H9 (cell line): Measurements from ENCODE around the gene KLHL7. TPM values are rescaled to one million over a fixed set of nuclear protein-coding genes. Genes with fewer than 3 reads are reported as not detected.

ENCODE experiments used
- DNase-seq: peaks from one replicate; pipeline ENCODE4 v3.0.0-alpha.2; 2017
- H2AFZ ChIP-seq: one replicate; pipeline ENCODE4 v1.6.1; 2013; ENCODE audit warnings: mild to moderate bottlenecking, low read length, control low read depth, moderate library complexity
- H2AK5ac ChIP-seq: 2 replicates; pipeline ENCODE4 v1.6.1; 2013; ENCODE audit warnings: low read length, control low read depth, mixed read lengths; ENCODE audit not compliant: insufficient read length
- H2BK120ac ChIP-seq: one replicate; pipeline ENCODE4 v1.6.1; 2013; ENCODE audit warnings: low read depth, mild to moderate bottlenecking, low read length, control low read depth, inconsistent platforms; ENCODE audit not compliant: poor library complexity, severe bottlenecking
- H2BK12ac ChIP-seq: 2 replicates; pipeline ENCODE4 v1.6.1; 2013; ENCODE audit warnings: low read length, control low read depth, mixed read lengths, low read depth; ENCODE audit not compliant: insufficient read length
- H2BK15ac ChIP-seq: 2 replicates; pipeline ENCODE4 v1.6.1; 2013; ENCODE audit warnings: low read depth, low read length, control low read depth
- H2BK20ac ChIP-seq: one replicate; pipeline ENCODE4 v1.6.1; 2013; ENCODE audit warnings: low read depth, mild to moderate bottlenecking, low read length, control low read depth, inconsistent platforms; ENCODE audit not compliant: poor library complexity, severe bottlenecking
- H2BK5ac ChIP-seq: 2 replicates; pipeline ENCODE4 v1.6.1; 2013; ENCODE audit warnings: low read length, control low read depth, mixed read lengths; ENCODE audit not compliant: insufficient read length
- H3K14ac ChIP-seq: 2 replicates; pipeline ENCODE4 v1.6.1; 2013; ENCODE audit warnings: low read length, control low read depth; ENCODE audit not compliant: insufficient read depth
- H3K18ac ChIP-seq: 2 replicates; pipeline ENCODE4 v1.6.1; 2013; ENCODE audit warnings: low read depth, mild to moderate bottlenecking, mixed read lengths, low read length, control low read depth; ENCODE audit not compliant: insufficient read length
- H3K23ac ChIP-seq: 2 replicates; pipeline ENCODE4 v1.6.1; 2013; ENCODE audit warnings: low read length, control low read depth, mixed read lengths, low read depth; ENCODE audit not compliant: insufficient read length
- H3K23me2 ChIP-seq: 2 replicates; pipeline ENCODE4 v1.6.1; 2013; ENCODE audit warnings: low read depth, mild to moderate bottlenecking, mixed read lengths, low read length, control low read depth; ENCODE audit not compliant: insufficient read length, poor library complexity, severe bottlenecking
- H3K27ac ChIP-seq: 2 replicates; pipeline ENCODE4 v1.5.1; 2013; ENCODE audit warnings: low read length, control low read depth, mixed read lengths, low read depth; ENCODE audit not compliant: insufficient read length
- H3K27me3 ChIP-seq: 2 replicates; pipeline ENCODE4 v1.6.1; 2013; ENCODE audit warnings: low read length, control low read depth, inconsistent platforms; ENCODE audit not compliant: insufficient read depth
- H3K4ac ChIP-seq: 2 replicates; pipeline ENCODE4 v1.6.1; 2013; ENCODE audit warnings: low read depth, mild to moderate bottlenecking, control low read depth, inconsistent platforms, low read length, moderate library complexity
- H3K4me1 ChIP-seq: 2 replicates; pipeline ENCODE4 v1.6.1; 2013; ENCODE audit warnings: low read length, control low read depth, inconsistent platforms; ENCODE audit not compliant: insufficient read depth
- H3K4me2 ChIP-seq: 2 replicates; pipeline ENCODE4 v1.6.1; 2013; ENCODE audit warnings: low read length, control low read depth, mixed read lengths; ENCODE audit not compliant: insufficient read length, insufficient read depth
- H3K56ac ChIP-seq: 2 replicates; pipeline ENCODE4 v1.6.1; 2013; ENCODE audit warnings: low read depth, mild to moderate bottlenecking, mixed read lengths, low read length, control low read depth; ENCODE audit not compliant: insufficient read length
- H3K79me1 ChIP-seq: 2 replicates; pipeline ENCODE4 v1.6.1; 2013; ENCODE audit warnings: low read depth, mild to moderate bottlenecking, moderate library complexity, low read length, control low read depth, inconsistent platforms; ENCODE audit not compliant: insufficient read depth, poor library complexity, severe bottlenecking
- H3K79me2 ChIP-seq: 2 replicates; pipeline ENCODE4 v1.6.1; 2013; ENCODE audit warnings: low read length, control low read depth, inconsistent platforms; ENCODE audit not compliant: insufficient read depth
- H3K9ac ChIP-seq: 2 replicates; pipeline ENCODE4 v1.6.1; 2013; ENCODE audit warnings: low read length, control low read depth, mixed read lengths; ENCODE audit not compliant: insufficient read length; ENCODE audit errors: extremely low read depth
- H3K9me3 ChIP-seq: one replicate; pipeline ENCODE4 v1.6.1; 2013; ENCODE audit warnings: low read depth, low read length, inconsistent platforms; ENCODE audit not compliant: control insufficient read depth
- H3T11ph ChIP-seq: one replicate; pipeline ENCODE4 v1.6.1; 2013; ENCODE audit warnings: mild to moderate bottlenecking, low read length, control low read depth, inconsistent platforms
- H4K20me1 ChIP-seq: one replicate; pipeline ENCODE4 v1.6.1; 2013; ENCODE audit not compliant: control insufficient read depth, insufficient read length, insufficient read depth
- H4K5ac ChIP-seq: 2 replicates; pipeline ENCODE4 v1.6.1; 2013; ENCODE audit warnings: low read depth, mild to moderate bottlenecking, mixed read lengths, low read length, control low read depth; ENCODE audit not compliant: insufficient read length
- H4K8ac ChIP-seq: replicated peaks from 2 replicates; pipeline ENCODE4 v1.6.1; 2013; ENCODE audit warnings: low read length, control low read depth, mixed read lengths, low read depth; ENCODE audit not compliant: insufficient read length
- H4K91ac ChIP-seq: 2 replicates; pipeline ENCODE4 v1.6.1; 2013; ENCODE audit warnings: low read depth, mild to moderate bottlenecking, moderate library complexity, mixed read lengths, low read length, control low read depth; ENCODE audit not compliant: insufficient read length
- H3K27ac Mint-ChIP-seq, 3 experiments: 2 replicates in 2 of 3; 3 replicates in 1 of 3; pipeline ENCODE4 v1.8.0; 2020 to 2021; ENCODE audit warnings: mixed read lengths in 3 of 3, mild to moderate bottlenecking in 1 of 3, moderate library complexity in 1 of 3
- H3K27me3 Mint-ChIP-seq: 2 replicates; pipeline ENCODE4 v1.8.0; 2021; ENCODE audit warnings: low read depth, mild to moderate bottlenecking, moderate library complexity, mixed read lengths
- H3K36me3 Mint-ChIP-seq, 3 experiments: 2 replicates in 2 of 3; 3 replicates in 1 of 3; pipeline ENCODE4 v1.8.0; 2020 to 2021; ENCODE audit warnings: low read depth in 3 of 3, mixed read lengths in 3 of 3; ENCODE audit not compliant: insufficient read depth in 1 of 3
- H3K4me1 Mint-ChIP-seq, 2 experiments: 2 replicates each; pipeline ENCODE4 v1.8.0; 2020; ENCODE audit warnings: mixed read lengths in 2 of 2
- H3K4me3 Mint-ChIP-seq, 2 experiments: 2 replicates in 1 of 2; 3 replicates in 1 of 2; pipeline ENCODE4 v1.8.0; 2020 to 2021; ENCODE audit warnings: mild to moderate bottlenecking in 2 of 2, mixed read lengths in 2 of 2, moderate library complexity in 1 of 2
- H3K9me3 Mint-ChIP-seq, 2 experiments: 2 replicates in 1 of 2; 3 replicates in 1 of 2; pipeline ENCODE4 v1.8.0; 2020; ENCODE audit warnings: mild to moderate bottlenecking in 2 of 2, mixed read lengths in 2 of 2, moderate library complexity in 1 of 2
- CTCF ChIP-seq: fragments of 200-600 bp; sonication (generic); conservative IDR thresholded peaks from 3 replicates; pipeline ENCODE4 v1.8.0; 2021; ENCODE audit warnings: antibody characterized with exemption, mild to moderate bottlenecking
- WGBS: extraction: QIAGEN DNeasy Blood & Tissue Kit; methylation state at CpG from one replicate; pipeline ENCODE4 v1.1.7; 2013; ENCODE audit warnings: missing lambda C conversion rate, low lambda C conversion rate, mixed read lengths; ENCODE audit not compliant: insufficient read length; ENCODE audit errors: extremely low coverage; 5-methylcytosine and 5-hydroxymethylcytosine counted together
- total RNA-seq: library from RNA; stranded (reverse); gene quantifications from 2 replicates; pipeline ENCODE4 v1.2.1, GENCODE V29; 2021

The KLHL7 gene
- total RNA-seq, 1 experiment from 2014 or later = 56.7 TPM

- H3K27ac Mint-ChIP-seq = no peak overlapping the region
- H3K27me3 Mint-ChIP-seq = no peaks in the 10 kb centered on the region
- Histone ChIP-seq H4K91ac (no peak overlapping the region), H2BK15ac (no peak overlapping the region), H2BK5ac (no peak overlapping the region), H3K4me2 (no peak overlapping the region), H4K8ac (no peak overlapping the region), H3K23ac (no peak overlapping the region), H2BK12ac (no peak overlapping the region), H4K5ac (no peak overlapping the region), H4K20me1 (no peaks in the 10 kb centered on the region), H2BK120ac (no peak overlapping the region), H3K56ac (no peak overlapping the region), H3K9ac (no peak overlapping the region), H3K27me3 (no peaks in the 10 kb centered on the region), H3K18ac (no peak overlapping the region), H3K79me1 (peaks cover 3% of the 10 kb centered on the region), H3K23me2 (no peaks in the 10 kb centered on the region), H3T11ph (no peak overlapping the region), H2BK20ac (no peak overlapping the region), H3K14ac (no peak overlapping the region), H3K79me2 (peaks cover 7% of the 10 kb centered on the region; the same call in 1 of the 2 replicates), H3K27ac (no peak overlapping the region), H3K4me1 (no peaks in the 10 kb centered on the region; the same call in 1 of the 2 replicates), H2AK5ac (no peak overlapping the region), H2AFZ (no peak overlapping the region), H3K9me3 (no peaks in the 10 kb centered on the region), H3K4ac (no peak overlapping the region)
- TF ChIP-seq CTCF = peak; percentile 32; the same call in 2 of the 3 replicates
- no peaks in the 10 kb centered on the region; a peak in 1 of 5 replicates for H3K9me3 Mint-ChIP-seq
- DNase-seq = no peak
- no peak overlapping the region for H3K4me3 Mint-ChIP-seq
- WGBS = no CpG with 5 or more reads among the region's 4 CpGs
- peaks cover 20 to 23% of the 10 kb centered on the region in 2 experiments for H3K4me1 Mint-ChIP-seq
- H3K36me3 Mint-ChIP-seq = peaks cover 15 to 51% (median 43%) of the 10 kb centered on the region in 3 experiments; a peak in 6 of 7 replicates
Measured at GRCh38 chr7:23184709-23185359, 79.2 kb downstream of the KLHL7 start.
